ENCODE results near the gene PTPRD.
A peak's percentile ranks its signal among the peaks of the same experiment; 100 is the strongest.

The PTPRD gene

DNA sequence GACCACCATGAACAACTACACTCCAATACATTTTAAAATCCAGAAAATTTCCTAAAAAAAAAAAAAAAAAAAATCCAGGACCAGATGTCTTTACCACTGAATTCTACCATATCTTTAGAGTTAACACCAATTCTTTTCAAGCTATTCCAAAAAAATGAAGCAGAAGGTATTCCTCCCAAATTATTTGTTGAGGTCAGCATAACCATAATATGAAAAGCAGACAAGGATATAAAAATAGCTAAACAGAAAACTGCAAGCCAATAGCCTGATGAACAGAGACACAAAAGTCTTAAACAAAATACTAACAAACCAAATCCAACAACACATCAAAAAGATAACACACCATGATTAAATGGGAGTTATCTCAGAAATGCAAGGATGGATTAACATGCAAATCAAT, 695.4 kb downstream of the PTPRD start:
- H3K4me3 ChIP-seq (ENCODE audit: low read depth, low read length): no peak overlapping the region
- DNase-seq (ENCODE audit: low read depth): no peak
- TF ChIP-seq, protein P1, sequence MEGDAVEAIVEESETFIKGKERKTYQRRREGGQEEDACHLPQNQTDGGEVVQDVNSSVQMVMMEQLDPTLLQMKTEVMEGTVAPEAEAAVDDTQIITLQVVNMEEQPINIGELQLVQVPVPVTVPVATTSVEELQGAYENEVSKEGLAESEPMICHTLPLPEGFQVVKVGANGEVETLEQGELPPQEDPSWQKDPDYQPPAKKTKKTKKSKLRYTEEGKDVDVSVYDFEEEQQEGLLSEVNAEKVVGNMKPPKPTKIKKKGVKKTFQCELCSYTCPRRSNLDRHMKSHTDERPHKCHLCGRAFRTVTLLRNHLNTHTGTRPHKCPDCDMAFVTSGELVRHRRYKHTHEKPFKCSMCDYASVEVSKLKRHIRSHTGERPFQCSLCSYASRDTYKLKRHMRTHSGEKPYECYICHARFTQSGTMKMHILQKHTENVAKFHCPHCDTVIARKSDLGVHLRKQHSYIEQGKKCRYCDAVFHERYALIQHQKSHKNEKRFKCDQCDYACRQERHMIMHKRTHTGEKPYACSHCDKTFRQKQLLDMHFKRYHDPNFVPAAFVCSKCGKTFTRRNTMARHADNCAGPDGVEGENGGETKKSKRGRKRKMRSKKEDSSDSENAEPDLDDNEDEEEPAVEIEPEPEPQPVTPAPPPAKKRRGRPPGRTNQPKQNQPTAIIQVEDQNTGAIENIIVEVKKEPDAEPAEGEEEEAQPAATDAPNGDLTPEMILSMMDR (conservative IDR thresholded peaks at IDR 0.05; ENCODE audit: low read depth, low read length): no peak

DNA sequence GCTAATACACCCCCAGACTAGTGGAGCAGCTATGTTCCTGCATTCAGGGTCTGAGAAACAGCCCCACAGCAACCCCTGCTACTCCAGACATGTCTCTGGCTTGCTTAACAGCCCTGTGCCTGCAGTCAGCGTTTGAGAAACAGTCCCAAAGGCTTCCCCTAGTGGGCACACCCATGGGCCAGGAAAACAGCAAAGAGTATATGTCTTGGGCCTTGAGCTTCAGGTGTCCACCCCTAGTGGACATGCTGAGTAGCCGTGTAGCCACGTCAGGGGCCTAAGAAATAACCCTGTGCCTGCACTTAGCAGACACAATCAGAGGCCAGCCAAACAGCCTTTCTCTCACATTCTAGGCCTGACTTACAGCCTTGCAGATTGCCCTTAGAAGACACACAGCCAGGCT, 698.6 kb downstream of the PTPRD start:
- H3K4me3 ChIP-seq (ENCODE audit: low read depth, low read length): no peak overlapping the region
- TF ChIP-seq, protein P1 (conservative IDR thresholded peaks at IDR 0.05; ENCODE audit: low read depth, low read length): no peak
- DNase-seq (ENCODE audit: low read depth): no peak

DNA sequence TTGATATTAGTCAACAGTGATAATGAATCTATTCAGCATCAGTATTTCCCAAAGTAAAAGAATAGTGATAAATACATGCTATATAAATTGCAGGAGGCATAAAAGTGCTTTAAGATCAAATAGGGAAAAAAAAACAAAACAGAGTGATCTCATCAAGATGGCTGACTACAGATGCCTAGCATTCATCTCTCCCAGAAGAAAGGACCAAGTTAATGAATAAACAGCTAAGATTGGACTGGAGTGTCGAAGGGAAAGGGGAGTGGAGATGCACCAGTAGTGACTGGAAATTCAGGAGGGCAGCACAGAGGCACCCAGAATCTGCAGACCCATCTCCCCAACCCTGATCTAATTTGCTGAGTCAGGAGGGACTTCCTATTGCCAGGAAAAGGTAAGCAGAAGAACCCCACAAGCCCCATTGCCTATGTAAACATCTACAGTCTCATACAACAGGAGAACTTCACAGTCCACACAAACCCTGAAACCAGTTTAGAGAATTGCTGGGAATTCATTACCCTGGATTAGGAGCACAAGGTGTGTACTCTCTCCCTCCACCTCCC, 699.4 kb downstream of the PTPRD start:
- no peak overlapping the region for H3K4me3 ChIP-seq (ENCODE audit: low read depth, low read length)
- DNase-seq (ENCODE audit: low read depth): no peak
- TF ChIP-seq, protein P1 (conservative IDR thresholded peaks at IDR 0.05; ENCODE audit: low read depth, low read length): no peak

DNA sequence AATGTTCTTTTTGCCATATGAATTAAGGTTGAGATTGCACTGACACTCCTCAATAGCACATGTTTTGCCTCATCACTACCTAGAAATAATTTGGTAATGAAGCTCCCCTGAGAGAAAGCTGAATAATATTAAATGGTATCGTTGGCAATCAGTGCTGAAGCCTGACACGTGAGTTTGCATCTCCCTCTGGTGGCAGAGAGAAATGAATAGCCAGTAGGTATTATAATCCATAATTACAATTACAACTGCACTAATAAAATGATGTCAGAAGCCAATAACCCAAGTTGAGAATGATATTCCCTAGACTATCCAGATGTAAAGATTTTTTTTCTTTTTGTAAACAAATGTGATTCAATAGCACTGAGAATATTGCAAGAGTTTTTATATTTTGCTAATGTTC, 700.3 kb downstream of the PTPRD start:
- TF ChIP-seq, protein P1 (conservative IDR thresholded peaks at IDR 0.05; ENCODE audit: low read depth, low read length): peak; percentile 44

DNA sequence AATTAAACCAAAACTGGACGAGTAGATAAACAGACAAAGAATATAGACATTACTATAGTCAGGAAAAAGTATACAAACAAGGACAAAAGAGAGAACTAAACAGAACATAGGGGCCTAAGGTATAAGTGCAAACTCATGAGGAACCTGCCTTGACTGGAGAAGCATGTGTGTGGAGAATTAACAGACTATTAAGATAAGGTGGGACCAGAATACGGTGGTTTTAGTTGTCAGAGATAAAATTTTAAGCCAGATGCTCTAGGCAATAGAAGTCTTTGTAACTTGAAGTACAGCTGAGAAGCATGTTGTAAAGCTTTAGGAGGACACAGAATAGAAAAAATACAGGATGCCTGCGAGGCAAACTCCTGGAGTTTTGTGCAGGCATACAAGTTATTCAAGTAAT, 707.1 kb downstream of the PTPRD start:
- DNase-seq (ENCODE audit: low read depth): no peak
- TF ChIP-seq, protein P1 (conservative IDR thresholded peaks at IDR 0.05; ENCODE audit: low read depth, low read length): no peak
- no peak overlapping the region for H3K4me3 ChIP-seq (ENCODE audit: low read depth, low read length)

More for the DNA sequence above, 700.3 kb downstream of the PTPRD start:
- H3K4me3 ChIP-seq (ENCODE audit: low read depth, low read length): no peak overlapping the region
- peak; percentile 1 for DNase-seq (ENCODE audit: low read depth)

DNA sequence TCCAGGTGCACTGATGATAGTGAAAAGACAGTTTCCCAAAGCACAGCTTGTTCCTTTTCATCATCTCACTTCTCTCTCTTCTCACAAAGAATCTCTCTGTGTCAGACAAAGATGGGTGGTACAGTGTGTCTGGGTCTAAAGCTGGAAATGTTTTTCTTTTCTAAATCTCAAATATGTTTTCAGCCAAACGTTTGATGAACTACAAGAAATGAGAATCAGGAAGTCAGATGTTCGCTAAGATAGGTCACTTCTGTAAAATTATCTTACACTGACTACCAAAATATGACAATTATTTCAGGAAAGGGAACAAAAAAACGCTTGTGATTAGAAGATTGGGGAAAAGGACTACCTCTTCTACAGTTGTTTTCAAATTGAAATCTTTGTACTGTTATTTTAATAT, 708.8 kb downstream of the PTPRD start:
- no peak for DNase-seq (ENCODE audit: low read depth)
- TF ChIP-seq, protein P1 (conservative IDR thresholded peaks at IDR 0.05; ENCODE audit: low read depth, low read length): no peak
- H3K4me3 ChIP-seq (ENCODE audit: low read depth, low read length): no peak overlapping the region

DNA sequence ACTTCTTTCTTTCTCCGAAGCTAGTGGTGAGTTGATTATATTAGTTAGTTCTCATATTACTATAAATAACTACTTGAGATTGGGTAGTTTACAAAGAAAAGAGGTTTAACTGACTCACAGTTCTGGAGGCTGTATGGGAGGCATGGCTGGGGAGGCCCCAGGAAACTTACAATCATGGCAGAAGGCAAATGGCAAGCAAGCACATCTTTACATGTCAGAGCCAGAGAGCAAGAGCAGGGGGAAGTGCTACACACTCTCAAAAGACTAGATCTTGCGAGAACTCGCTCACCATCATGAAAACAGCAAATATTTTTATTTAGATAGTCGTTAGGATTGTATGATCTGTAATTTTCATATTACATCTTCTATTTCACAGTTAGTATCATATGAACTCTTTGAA, 711.2 kb downstream of the PTPRD start:
- H3K4me3 ChIP-seq (ENCODE audit: low read depth, low read length): no peak overlapping the region
- no peak for DNase-seq (ENCODE audit: low read depth)
- TF ChIP-seq, protein P1 (conservative IDR thresholded peaks at IDR 0.05; ENCODE audit: low read depth, low read length): no peak

Measured in choroid plexus epithelial cell (primary cell).